ENCODE results near the gene ARHGAP19. TPM values are rescaled to one million over a fixed set of nuclear protein-coding genes. Genes with fewer than 3 reads are reported as not detected.

Gene ARHGAP19
- total RNA-seq, 1 experiment from 2014 or later: 20.6 TPM

GRCh38 chr10:97224483-97225435, 67.7 kb downstream of the ARHGAP19 start:
- no peak overlapping the region for H3K27ac ChIP-seq
- no peak overlapping the region for H3K4me3 ChIP-seq
- H3K36me3 ChIP-seq: peaks cover 20% of the 10 kb centered on the region
- H3K4me1 ChIP-seq (replicated peaks): peaks cover 10% of the 10 kb centered on the region
- DNase-seq (ENCODE audit: low read depth in 1 of 2, low spot score in 2 of 2): no peak
- H3K27me3 ChIP-seq (replicated peaks): no peaks in the 10 kb centered on the region
- no peaks in the 10 kb centered on the region for H3K9me3 ChIP-seq (replicated peaks)

GRCh38 chr10:97222326-97222961, 70.0 kb downstream of the ARHGAP19 start:
- Histone ChIP-seq H3K27ac (no peak overlapping the region), H3K27me3 (replicated peaks) (no peaks in the 10 kb centered on the region), H3K4me3 (no peak overlapping the region), H3K9me3 (replicated peaks) (no peaks in the 10 kb centered on the region), H3K36me3 (peaks cover 2% of the 10 kb centered on the region; the same call in 1 of the 2 replicates), H3K4me1 (replicated peaks) (peaks cover 3% of the 10 kb centered on the region; the same call in 1 of the 2 replicates)
- DNase-seq (ENCODE audit: low read depth in 1 of 2, low spot score in 2 of 2): no peak

- no peak overlapping the region for H3K4me3 ChIP-seq
- no peak for DNase-seq (ENCODE audit: low read depth in 1 of 2, low spot score in 2 of 2)
- H3K4me1 ChIP-seq (replicated peaks): peaks cover 3% of the 10 kb centered on the region; the same call in 1 of the 2 replicates
- no peak overlapping the region for H3K27ac ChIP-seq
- no peaks in the 10 kb centered on the region for H3K27me3 ChIP-seq (replicated peaks)
- H3K9me3 ChIP-seq (replicated peaks): no peaks in the 10 kb centered on the region
- no peaks in the 10 kb centered on the region for H3K36me3 ChIP-seq
These were observed 72.1 kb downstream of the ARHGAP19 start for GRCh38 chr10:97220355-97220754.

- no peaks in the 10 kb centered on the region for H3K27me3 ChIP-seq (replicated peaks)
- H3K9me3 ChIP-seq (replicated peaks): no peaks in the 10 kb centered on the region
- no peak for DNase-seq (ENCODE audit: low read depth in 1 of 2, low spot score in 2 of 2)
- H3K27ac ChIP-seq: no peak overlapping the region
- H3K4me1 ChIP-seq (replicated peaks): peaks cover 3% of the 10 kb centered on the region; the same call in 1 of the 2 replicates
- H3K36me3 ChIP-seq: no peaks in the 10 kb centered on the region
- no peak overlapping the region for H3K4me3 ChIP-seq
These were observed 75.1 kb downstream of the ARHGAP19 start for GRCh38 chr10:97217299-97217698.

DNA sequence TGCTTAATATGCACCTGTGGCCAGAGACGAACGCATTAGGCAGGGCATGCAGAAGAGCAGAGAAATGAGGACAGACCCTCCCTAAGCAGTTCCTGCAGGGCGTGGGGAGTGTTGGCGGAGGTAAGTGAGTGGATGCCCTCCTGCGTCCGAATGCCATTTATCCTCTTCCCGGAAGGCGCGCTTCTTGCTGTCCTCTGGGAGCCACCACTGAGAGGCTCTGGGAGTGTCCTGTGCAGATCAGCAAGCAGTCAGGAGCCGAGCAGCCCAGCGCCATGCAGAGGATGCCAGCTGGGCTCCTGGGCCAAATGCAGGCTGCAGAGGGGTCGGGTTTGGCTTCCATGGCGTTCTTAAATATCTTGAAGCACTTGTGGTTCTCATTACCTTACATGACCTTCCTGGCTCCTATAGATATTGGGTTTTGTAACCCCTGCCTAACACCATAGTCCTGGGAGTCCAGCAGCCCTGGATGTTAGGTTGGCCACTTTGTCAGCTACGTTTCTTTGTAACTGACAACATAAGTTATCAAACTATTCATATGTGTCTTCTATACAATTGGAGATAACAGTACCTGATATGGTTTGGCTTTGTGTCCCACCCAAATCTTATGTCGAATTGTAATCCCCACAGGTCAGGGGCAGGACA, 76.7 kb downstream of the ARHGAP19 start:
- DNase-seq (ENCODE audit: low read depth in 1 of 2, low spot score in 2 of 2): no peak
- Histone ChIP-seq H3K27ac (no peak overlapping the region), H3K27me3 (replicated peaks) (no peaks in the 10 kb centered on the region)

DNA sequence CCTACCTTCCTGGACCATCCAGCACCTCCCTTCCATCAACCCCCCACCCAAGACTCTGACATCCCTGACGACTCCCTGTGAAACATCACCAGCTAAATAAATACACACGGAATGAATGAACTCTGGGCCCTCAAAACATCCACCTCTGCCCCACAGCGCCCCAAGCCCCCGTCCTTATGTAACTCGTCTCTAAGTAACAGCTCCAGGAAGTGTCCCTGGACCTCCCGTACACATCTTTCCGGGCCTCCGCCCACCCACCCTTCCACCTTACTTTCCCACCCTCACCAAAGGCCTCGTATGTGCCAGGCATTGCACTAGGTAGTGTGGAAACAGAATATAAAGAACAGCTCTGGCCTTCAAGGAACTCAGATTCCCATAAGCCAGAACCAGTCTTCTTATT, 79.0 kb downstream of the ARHGAP19 start:
- Histone ChIP-seq H3K27ac (no peak overlapping the region), H3K9me3 (replicated peaks) (no peaks in the 10 kb centered on the region), H3K4me3 (no peak overlapping the region), H3K4me1 (replicated peaks) (peaks cover 3% of the 10 kb centered on the region; the same call in 1 of the 2 replicates), H3K27me3 (replicated peaks) (no peaks in the 10 kb centered on the region; the same call in 1 of the 2 replicates), H3K36me3 (no peaks in the 10 kb centered on the region)
- DNase-seq (ENCODE audit: low read depth in 1 of 2, low spot score in 2 of 2): no peak

More for the DNA sequence above, 76.7 kb downstream of the ARHGAP19 start:
- Histone ChIP-seq H3K4me1 (replicated peaks) (peaks cover 3% of the 10 kb centered on the region; the same call in 1 of the 2 replicates), H3K9me3 (replicated peaks) (no peaks in the 10 kb centered on the region), H3K36me3 (no peaks in the 10 kb centered on the region), H3K4me3 (no peak overlapping the region)

GRCh38 chr10:97211229-97211628, 81.2 kb downstream of the ARHGAP19 start:
- Histone ChIP-seq H3K27ac (no peak overlapping the region), H3K4me1 (replicated peaks) (no peaks in the 10 kb centered on the region), H3K4me3 (no peak overlapping the region), H3K9me3 (replicated peaks) (no peaks in the 10 kb centered on the region), H3K27me3 (replicated peaks) (no peaks in the 10 kb centered on the region; the same call in 1 of the 2 replicates), H3K36me3 (no peaks in the 10 kb centered on the region)
- DNase-seq (ENCODE audit: low read depth in 1 of 2, low spot score in 2 of 2): no peak

- H3K36me3 ChIP-seq: no peaks in the 10 kb centered on the region
- no peaks in the 10 kb centered on the region for H3K4me1 ChIP-seq (replicated peaks)
- DNase-seq (ENCODE audit: low read depth in 1 of 2, low spot score in 2 of 2): peak; percentile 54 to 67
- H3K4me3 ChIP-seq: no peak overlapping the region
- no peak overlapping the region for H3K27ac ChIP-seq
- H3K27me3 ChIP-seq (replicated peaks): no peaks in the 10 kb centered on the region; the same call in 1 of the 2 replicates
- H3K9me3 ChIP-seq (replicated peaks): no peaks in the 10 kb centered on the region
These were observed 81.9 kb downstream of the ARHGAP19 start for GRCh38 chr10:97210543-97210960.

- no peak for DNase-seq (ENCODE audit: low read depth in 1 of 2, low spot score in 2 of 2)
- Histone ChIP-seq H3K27ac (no peak overlapping the region), H3K4me1 (replicated peaks) (no peaks in the 10 kb centered on the region), H3K4me3 (no peak overlapping the region), H3K9me3 (replicated peaks) (no peaks in the 10 kb centered on the region), H3K36me3 (no peaks in the 10 kb centered on the region), H3K27me3 (replicated peaks) (peaks cover 1% of the 10 kb centered on the region; the same call in 1 of the 2 replicates)
These were observed 84.6 kb downstream of the ARHGAP19 start for GRCh38 chr10:97207756-97208346.

GRCh38 chr10:97207131-97207530, 85.3 kb downstream of the ARHGAP19 start:
- Histone ChIP-seq H3K4me3 (no peak overlapping the region), H3K36me3 (no peaks in the 10 kb centered on the region), H3K4me1 (replicated peaks) (no peaks in the 10 kb centered on the region), H3K27ac (no peak overlapping the region), H3K9me3 (replicated peaks) (no peaks in the 10 kb centered on the region), H3K27me3 (replicated peaks) (peaks cover 2% of the 10 kb centered on the region; the same call in 1 of the 2 replicates)
- DNase-seq (ENCODE audit: low read depth in 1 of 2, low spot score in 2 of 2): no peak

GRCh38 chr10:97204826-97205679, 87.4 kb downstream of the ARHGAP19 start:
- peaks cover 13% of the 10 kb centered on the region; the same call in 1 of the 2 replicates for H3K4me1 ChIP-seq (replicated peaks)
- no peaks in the 10 kb centered on the region for H3K36me3 ChIP-seq
- H3K9me3 ChIP-seq (replicated peaks): no peaks in the 10 kb centered on the region
- peaks cover 11% of the 10 kb centered on the region for H3K27me3 ChIP-seq (replicated peaks)
- no peak overlapping the region for H3K4me3 ChIP-seq
- no peak overlapping the region for H3K27ac ChIP-seq
- no peak for DNase-seq (ENCODE audit: low read depth in 1 of 2, low spot score in 2 of 2)

GRCh38 chr10:97203220-97203619, 89.2 kb downstream of the ARHGAP19 start:
- Histone ChIP-seq H3K27me3 (replicated peaks) (peaks cover 20% of the 10 kb centered on the region), H3K27ac (no peak overlapping the region), H3K4me1 (replicated peaks) (peaks cover 13% of the 10 kb centered on the region; the same call in 1 of the 2 replicates), H3K4me3 (no peak overlapping the region), H3K9me3 (replicated peaks) (no peaks in the 10 kb centered on the region), H3K36me3 (no peaks in the 10 kb centered on the region)
- no peak for DNase-seq (ENCODE audit: low read depth in 1 of 2, low spot score in 2 of 2)

Data from SJSA1 (cell line).